ENCODE data around the gene SIGLEC5. TPM values are rescaled to one million over a fixed set of nuclear protein-coding genes. Genes with fewer than 3 reads are reported as not detected.

Gene SIGLEC5
- total RNA-seq, 1 experiment from 2014 or later, result not detected

GRCh38 chr19:51567583-51567982 lies 62.6 kb downstream of the SIGLEC5 start:
- H3K27me3 Mint-ChIP-seq (ENCODE audit: unreplicated experiment), result peaks cover 46% of the 10 kb centered on the region
- no peak for DNase-seq
- no peak overlapping the region for H3K4me3 Mint-ChIP-seq (ENCODE audit: low read depth, unreplicated experiment)
- H3K36me3 Mint-ChIP-seq (ENCODE audit: insufficient read depth, unreplicated experiment), result peaks cover 10% of the 10 kb centered on the region
- TF ChIP-seq CTCF (IDR thresholded peaks at IDR 0.05; ENCODE audit: unreplicated experiment), result no peak
- H3K9me3 Mint-ChIP-seq (ENCODE audit: low read depth, unreplicated experiment), result no peaks in the 10 kb centered on the region
- BruUV-seq (replicated peaks), result no TSS peak
- intact Hi-C loops (cut with micrococcal nuclease; ENCODE audit: unreplicated experiment), result no loop called here
- CTCF ChIA-PET, result interaction anchor here (0.7 kb wide), 1 partner anchor 115 kb away, joined by 3 read pairs; no protein-coding TSS in a partner anchor
- H3K27ac Mint-ChIP-seq (ENCODE audit: unreplicated experiment), result no peak overlapping the region
- H3K4me1 Mint-ChIP-seq (ENCODE audit: low read depth, unreplicated experiment), result peaks cover 11% of the 10 kb centered on the region

GRCh38 chr19:51566489-51567100 lies 63.6 kb downstream of the SIGLEC5 start:
- Mint-ChIP-seq H3K27me3 (ENCODE audit: unreplicated experiment) (peaks cover 54% of the 10 kb centered on the region), H3K4me1 (ENCODE audit: low read depth, unreplicated experiment) (peaks cover 2% of the 10 kb centered on the region), H3K4me3 (ENCODE audit: low read depth, unreplicated experiment) (no peak overlapping the region), H3K36me3 (ENCODE audit: insufficient read depth, unreplicated experiment) (peaks cover 8% of the 10 kb centered on the region), H3K27ac (ENCODE audit: unreplicated experiment) (no peak overlapping the region), H3K9me3 (ENCODE audit: low read depth, unreplicated experiment) (no peaks in the 10 kb centered on the region)
- no TSS peak for BruUV-seq (replicated peaks)
- TF ChIP-seq CTCF (IDR thresholded peaks at IDR 0.05; ENCODE audit: unreplicated experiment), result no peak
- DNase-seq, result no peak
- CTCF ChIA-PET, result no interaction called here
- intact Hi-C loops (cut with micrococcal nuclease; ENCODE audit: unreplicated experiment), result no loop called here

- H3K27me3 Mint-ChIP-seq (ENCODE audit: unreplicated experiment), result peaks cover 64% of the 10 kb centered on the region
- intact Hi-C loops (cut with micrococcal nuclease; ENCODE audit: unreplicated experiment), result no loop called here
- CTCF ChIA-PET, result no interaction called here
Measured at GRCh38 chr19:51565583-51565982, 64.6 kb downstream of the SIGLEC5 start.

GRCh38 chr19:51564791-51565190 lies 65.4 kb downstream of the SIGLEC5 start:
- Mint-ChIP-seq H3K27ac (ENCODE audit: unreplicated experiment) (no peak overlapping the region), H3K9me3 (ENCODE audit: low read depth, unreplicated experiment) (peaks cover 2% of the 10 kb centered on the region), H3K4me1 (ENCODE audit: low read depth, unreplicated experiment) (no peaks in the 10 kb centered on the region), H3K4me3 (ENCODE audit: low read depth, unreplicated experiment) (no peak overlapping the region), H3K36me3 (ENCODE audit: insufficient read depth, unreplicated experiment) (no peaks in the 10 kb centered on the region), H3K27me3 (ENCODE audit: unreplicated experiment) (peaks cover 72% of the 10 kb centered on the region)
- CTCF ChIA-PET, result no interaction called here
- TF ChIP-seq CTCF (IDR thresholded peaks at IDR 0.05; ENCODE audit: unreplicated experiment), result no peak
- no peak for DNase-seq
- intact Hi-C loops (cut with micrococcal nuclease; ENCODE audit: unreplicated experiment), result no loop called here
- BruUV-seq (replicated peaks), result no TSS peak

More at GRCh38 chr19:51565583-51565982, 64.6 kb downstream of the SIGLEC5 start:
- no TSS peak for BruUV-seq (replicated peaks)
- Mint-ChIP-seq H3K36me3 (ENCODE audit: insufficient read depth, unreplicated experiment) (no peaks in the 10 kb centered on the region), H3K9me3 (ENCODE audit: low read depth, unreplicated experiment) (peaks cover 2% of the 10 kb centered on the region), H3K4me1 (ENCODE audit: low read depth, unreplicated experiment) (no peaks in the 10 kb centered on the region), H3K27ac (ENCODE audit: unreplicated experiment) (no peak overlapping the region), H3K4me3 (ENCODE audit: low read depth, unreplicated experiment) (no peak overlapping the region)
- no peak for DNase-seq
- no peak for TF ChIP-seq CTCF (IDR thresholded peaks at IDR 0.05; ENCODE audit: unreplicated experiment)

Other genes starting within 250 kb of the SIGLEC5 start
- not detected in 2 replicates for gene LIM2, start 242.4 kb downstream of the SIGLEC5 start, total RNA-seq (2022)
- gene C19orf84, start 239.8 kb downstream of the SIGLEC5 start, total RNA-seq (2022), result not detected in 2 replicates
- not detected in 2 replicates for gene SIGLEC10, start 212.8 kb downstream of the SIGLEC5 start, total RNA-seq (2022)
- gene SIGLEC8, start 171.9 kb downstream of the SIGLEC5 start, total RNA-seq (2022), result not detected in 2 replicates
- gene CEACAM18, start 151.9 kb downstream of the SIGLEC5 start, total RNA-seq (2022), result not detected in 2 replicates
- gene SIGLEC12, start 128.6 kb downstream of the SIGLEC5 start, total RNA-seq (2022), result not detected in 2 replicates
- not detected in 2 replicates for gene SIGLEC6, start 98.7 kb downstream of the SIGLEC5 start, total RNA-seq (2022)
- 10.2 and 16.1 TPM in 2 replicates for gene ZNF175, start 59.1 kb downstream of the SIGLEC5 start, total RNA-seq (2022)
- not detected in 2 replicates for gene SIGLEC14, start 16.4 kb upstream of the SIGLEC5 start, total RNA-seq (2022)
- gene SPACA6, start 62.9 kb upstream of the SIGLEC5 start, total RNA-seq (2022), result 30.3 and 33.7 TPM in 2 replicates
- not detected in 2 replicates for gene HAS1, start 93.6 kb upstream of the SIGLEC5 start, total RNA-seq (2022)
- not detected in 2 replicates for gene FPR1, start 121.5 kb upstream of the SIGLEC5 start, total RNA-seq (2022)
- not detected in 2 replicates for gene FPR2, start 130.8 kb upstream of the SIGLEC5 start, total RNA-seq (2022)
- not detected in 2 replicates for gene FPR3, start 164.8 kb upstream of the SIGLEC5 start, total RNA-seq (2022)

Measured in Calu3 (cell line).